Osteoblast (primary cell): ENCODE measurements around the gene FFAR2. TPM values are rescaled to one million over a fixed set of nuclear protein-coding genes. Genes with fewer than 3 reads are reported as not detected.
"Not testable (repeated sequence)": the region's sequence is repeated elsewhere in the genome, so short reads cannot be mapped to it uniquely, and the experiment has no call there.

ENCODE experiments used
- DNase-seq: peaks from one replicate; pipeline ENCODE4 v3.0.0; 2011; ENCODE audit warnings: low spot score, mixed read lengths; ENCODE audit not compliant: insufficient read length; ENCODE audit errors: missing footprints
- H2AFZ ChIP-seq: 2 replicates; pipeline ENCODE4 v1.6.0; 2011; ENCODE audit warnings: mild to moderate bottlenecking, low read length
- H3K27ac ChIP-seq: 2 replicates; pipeline ENCODE4 v1.5.1; 2011; ENCODE audit warnings: mild to moderate bottlenecking, low read depth, low read length, moderate library complexity
- H3K27me3 ChIP-seq: 2 replicates; pipeline ENCODE4 v1.6.0; 2012; ENCODE audit warnings: mild to moderate bottlenecking, control low read depth, inconsistent platforms, low read length, moderate library complexity; ENCODE audit not compliant: insufficient read depth
- H3K36me3 ChIP-seq: 2 replicates; pipeline ENCODE4 v1.5.1; 2011; ENCODE audit warnings: mild to moderate bottlenecking, low read length, control low read depth, moderate library complexity; ENCODE audit not compliant: insufficient read depth
- H3K4me1 ChIP-seq: 2 replicates; pipeline ENCODE4 v1.5.1; 2011; ENCODE audit warnings: mild to moderate bottlenecking, low read length, control low read depth, moderate library complexity; ENCODE audit not compliant: insufficient read depth
- H3K4me2 ChIP-seq: 2 replicates; pipeline ENCODE4 v1.6.0; 2011; ENCODE audit warnings: mild to moderate bottlenecking, low read length; ENCODE audit not compliant: insufficient read depth
- H3K4me3 ChIP-seq: fragments of 200-600 bp; sonication (generic); 3 replicates; pipeline ENCODE4 v1.5.1; 2012; ENCODE audit warnings: mild to moderate bottlenecking, low read length, inconsistent platforms; ENCODE audit not compliant: insufficient read depth
- H3K79me2 ChIP-seq: 2 replicates; pipeline ENCODE4 v1.6.0; 2012; ENCODE audit warnings: mild to moderate bottlenecking, low read length, control low read depth, inconsistent platforms; ENCODE audit not compliant: insufficient read depth
- H3K9me3 ChIP-seq: 2 replicates; pipeline ENCODE4 v1.5.1; 2011; ENCODE audit warnings: low read depth, low read length, control low read depth
- H4K20me1 ChIP-seq: 2 replicates; pipeline ENCODE4 v1.6.0; 2012; ENCODE audit warnings: mild to moderate bottlenecking, low read length, control low read depth; ENCODE audit not compliant: insufficient read depth
- CTCF ChIP-seq: IDR thresholded peaks from 2 replicates; pipeline ENCODE4 v1.5.1; 2011; ENCODE audit warnings: mild to moderate bottlenecking, low read depth, low read length, moderate library complexity; ENCODE audit errors: extremely low read depth
- total RNA-seq: library from RNA; depleted of rRNA; stranded (reverse); fragments of >200 nt; gene quantifications from 2 replicates; pipeline ENCODE4 v1.2.3, GENCODE V29; 2012

The FFAR2 gene
- total RNA-seq, 1 donor: not detected

DNA sequence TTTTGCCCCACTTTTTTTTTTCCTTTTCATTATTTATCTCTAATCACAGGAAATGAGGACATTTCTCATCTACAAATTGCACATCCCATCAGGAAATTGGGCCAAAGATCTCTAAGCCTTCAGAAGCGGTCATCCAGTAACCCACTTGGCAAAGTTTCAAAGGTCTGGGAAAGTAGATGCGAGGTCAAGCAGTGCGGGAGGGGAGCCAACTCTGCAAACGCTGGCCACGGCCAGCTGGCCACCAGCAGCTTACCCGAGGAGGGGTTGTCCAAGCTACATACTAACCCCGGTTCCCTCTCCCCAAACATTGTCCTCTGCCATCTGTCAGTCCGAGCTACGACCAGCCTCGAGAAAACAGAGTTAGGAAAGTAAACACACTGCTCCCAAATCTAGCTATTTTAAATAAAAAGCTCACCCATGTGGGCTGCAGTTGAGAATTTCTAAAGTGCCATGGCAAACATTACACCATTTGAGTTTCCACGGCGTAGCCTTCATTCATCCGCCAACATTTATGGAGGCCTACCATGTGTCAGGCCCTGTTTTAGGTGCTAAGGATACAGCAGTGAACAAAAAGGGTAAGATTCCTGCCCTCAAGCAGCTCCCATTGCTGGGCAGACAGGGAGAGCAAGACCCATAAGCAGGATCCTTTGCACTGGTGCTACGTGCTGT, 11.5 kb downstream of the FFAR2 start:
- H3K79me2 ChIP-seq: no peaks in the 10 kb centered on the region
- H3K27ac ChIP-seq: no peak overlapping the region
- no peaks in the 10 kb centered on the region for H4K20me1 ChIP-seq
- no peak overlapping the region for H3K4me3 ChIP-seq
- TF ChIP-seq CTCF: no peak
- H3K9me3 ChIP-seq: no peaks in the 10 kb centered on the region
- H3K27me3 ChIP-seq: no peaks in the 10 kb centered on the region
- H3K4me1 ChIP-seq: no peaks in the 10 kb centered on the region
- no peak for DNase-seq
- H3K36me3 ChIP-seq: no peaks in the 10 kb centered on the region
- H3K4me2 ChIP-seq: no peak overlapping the region
- no peak overlapping the region for H2AFZ ChIP-seq

DNA sequence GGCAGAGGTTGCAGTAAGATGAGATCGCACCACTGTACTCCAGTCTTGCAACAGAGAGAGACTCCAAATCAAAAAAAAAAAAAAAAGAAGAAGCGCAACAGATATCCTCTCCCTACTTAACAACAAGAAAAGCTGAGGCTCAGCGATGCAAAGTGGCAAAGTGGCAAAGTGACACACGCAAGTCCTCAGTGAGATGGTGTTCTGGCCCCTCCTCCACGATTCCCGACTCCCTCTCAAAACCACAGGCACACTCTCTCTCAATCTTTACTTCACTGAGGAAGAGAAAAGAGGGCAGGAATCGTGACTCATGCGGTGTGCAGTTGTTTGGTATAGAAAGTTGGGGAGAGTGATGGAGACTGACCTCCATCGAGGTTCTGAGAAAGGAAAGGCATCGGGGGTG, 12.6 kb downstream of the FFAR2 start:
- H3K9me3 ChIP-seq: no peaks in the 10 kb centered on the region
- TF ChIP-seq CTCF: no peak
- H3K79me2 ChIP-seq: no peaks in the 10 kb centered on the region
- no peak overlapping the region for H2AFZ ChIP-seq
- no peaks in the 10 kb centered on the region for H3K27me3 ChIP-seq
- DNase-seq: no peak
- no peak overlapping the region for H3K4me3 ChIP-seq
- no peaks in the 10 kb centered on the region for H4K20me1 ChIP-seq
- no peak overlapping the region for H3K27ac ChIP-seq
- no peaks in the 10 kb centered on the region for H3K36me3 ChIP-seq
- no peaks in the 10 kb centered on the region for H3K4me1 ChIP-seq
- no peak overlapping the region for H3K4me2 ChIP-seq

- no peaks in the 10 kb centered on the region for H3K9me3 ChIP-seq
- H4K20me1 ChIP-seq: no peaks in the 10 kb centered on the region
- H3K27me3 ChIP-seq: no peaks in the 10 kb centered on the region
- no peak overlapping the region for H3K4me2 ChIP-seq
- DNase-seq: no peak
- no peak for TF ChIP-seq CTCF
- no peak overlapping the region for H3K4me3 ChIP-seq
- H2AFZ ChIP-seq: no peak overlapping the region
- no peaks in the 10 kb centered on the region for H3K79me2 ChIP-seq
- H3K27ac ChIP-seq: no peak overlapping the region
- H3K4me1 ChIP-seq: no peaks in the 10 kb centered on the region
- no peaks in the 10 kb centered on the region for H3K36me3 ChIP-seq
Observed at GRCh38 chr19:35461060-35461459, 13.0 kb downstream of the FFAR2 start.

GRCh38 chr19:35461788-35462187, 13.7 kb downstream of the FFAR2 start:
- not testable (repeated sequence) for DNase-seq, H4K20me1 ChIP-seq, H3K79me2 ChIP-seq, H3K27me3 ChIP-seq, H3K9me3 ChIP-seq, H2AFZ ChIP-seq, H3K4me2 ChIP-seq, H3K27ac ChIP-seq, H3K36me3 ChIP-seq, H3K4me1 ChIP-seq, H3K4me3 ChIP-seq
